Prostate gland (tissue), 2 donors: Measurements from ENCODE around the gene IL2RA. TPM values are rescaled to one million over a fixed set of nuclear protein-coding genes. Genes with fewer than 3 reads are reported as not detected.
A peak's percentile ranks its signal among the peaks of the same experiment; 100 is the strongest.

Experiments
- DNase-seq: peaks from one replicate; pipeline ENCODE4 v3.0.0-alpha.2; 2019; ENCODE audit warnings: low spot score
- H3K27ac ChIP-seq, 2 donors: fragments of 200-600 bp; sonication (generic); 2 replicates each; pipeline ENCODE4 v1.5.1; 2017 to 2019
- H3K27me3 ChIP-seq: fragments of 200-600 bp; sonication (generic); replicated peaks from 2 replicates; pipeline ENCODE4 v1.5.1; 2019; ENCODE audit not compliant: insufficient read depth
- H3K36me3 ChIP-seq, 2 donors: fragments of 200-600 bp; sonication (generic); 1 replicate in 1 of 2; 2 replicates in 1 of 2; pipeline versions ENCODE4 v1.5.1 to v1.8.1; 2017 to 2019
- H3K4me1 ChIP-seq: fragments of 200-600 bp; sonication (generic); replicated peaks from 2 replicates; pipeline ENCODE4 v1.5.1; 2019
- H3K4me3 ChIP-seq, 2 donors: fragments of 200-600 bp; sonication (generic); 2 replicates each; pipeline ENCODE4 v1.5.1; 2017 to 2019
- H3K9me3 ChIP-seq: fragments of 200-600 bp; sonication (generic); 2 replicates; pipeline ENCODE4 v1.5.1; 2017
- CTCF ChIP-seq, 4 experiments: fragments of 200-600 bp in 2 of 4; fragments of 450-650 bp in 2 of 4; sonication (generic) in 2 of 4; IDR thresholded peaks; 1 replicate in 3 of 4; 2 replicates in 1 of 4; pipeline ENCODE4 v1.5.1; 2016 to 2019; ENCODE audit warnings: antibody characterized with exemption in 4 of 4, mild to moderate bottlenecking in 2 of 4, moderate library complexity in 2 of 4
- POLR2A ChIP-seq: fragments of 450-650 bp; IDR thresholded peaks from one replicate; pipeline ENCODE4 v1.6.1; 2016; ENCODE audit warnings: antibody characterized with exemption, mild to moderate bottlenecking
- POLR2AphosphoS5 ChIP-seq: sonication (generic); formaldehyde crosslinking; IDR thresholded peaks from one replicate; pipeline ENCODE4 v1.6.1; 2017; ENCODE audit warnings: antibody characterized with exemption
- WGBS: methylation state at CpG from one replicate; pipeline ENCODE4 v1.1.5; 2018; 5-methylcytosine and 5-hydroxymethylcytosine counted together
- intact Hi-C: fragments of 100-400 bp; cut with DNase I; formaldehyde crosslinking; loops from one replicate; pipeline ENCODE4 v1.14.2; 2022
- total RNA-seq, 2 donors: library from RNA; depleted of rRNA; stranded (reverse); fragments of >200 nt; gene quantifications; one replicate each; pipeline ENCODE4 v1.1.0, GENCODE V29; 2016

IL2RA gene
- total RNA-seq, 2 donors from 2014 or later = 1.9 TPM; not detected in 1

GRCh38 chr10:5973069-5973468 is 89.1 kb downstream of the IL2RA start:
- H3K36me3 ChIP-seq = no peaks in the 10 kb centered on the region
- H3K27me3 ChIP-seq = no peaks in the 10 kb centered on the region
- H3K4me1 ChIP-seq = no peaks in the 10 kb centered on the region
- TF ChIP-seq CTCF (IDR thresholded peaks at IDR 0.05) = no peak
- no peak for TF ChIP-seq POLR2A
- no peak for TF ChIP-seq POLR2AphosphoS5
- intact Hi-C loops = no loop called here
- H3K27ac ChIP-seq = no peak overlapping the region
- no peaks in the 10 kb centered on the region for H3K9me3 ChIP-seq
- H3K4me3 ChIP-seq = no peak overlapping the region
- DNase-seq = no peak
- WGBS = 98% methylated on average over 4 of the region's 4 CpGs

GRCh38 chr10:5971886-5972285 is 90.3 kb downstream of the IL2RA start:
- 70% methylated on average over 4 of the region's 4 CpGs for WGBS
- intact Hi-C loops = no loop called here
- TF ChIP-seq POLR2A = no peak
- no peak for TF ChIP-seq CTCF (IDR thresholded peaks at IDR 0.05)
- no peaks in the 10 kb centered on the region for H3K27me3 ChIP-seq
- no peaks in the 10 kb centered on the region for H3K4me1 ChIP-seq
- H3K4me3 ChIP-seq = no peak overlapping the region
- no peaks in the 10 kb centered on the region for H3K9me3 ChIP-seq
- no peaks in the 10 kb centered on the region for H3K36me3 ChIP-seq
- H3K27ac ChIP-seq = peak overlapping the region in 1 of 2 donors; percentile 32
- no peak for DNase-seq

- Histone ChIP-seq H3K4me1 (no peaks in the 10 kb centered on the region), H3K4me3 (no peak overlapping the region), H3K27me3 (no peaks in the 10 kb centered on the region), H3K9me3 (no peaks in the 10 kb centered on the region), H3K36me3 (no peaks in the 10 kb centered on the region), H3K27ac (peak overlapping the region; percentile 32 to 58)
- no peak for DNase-seq
- TF ChIP-seq POLR2AphosphoS5 (peak; percentile 50), POLR2A (no peak), CTCF (IDR thresholded peaks at IDR 0.05) (no peak)
- WGBS = 66% methylated on average over 8 of the region's 8 CpGs
- intact Hi-C loops = no loop called here
These were observed 90.8 kb downstream of the IL2RA start for GRCh38 chr10:5971315-5971832.

GRCh38 chr10:5970527-5970926 is 91.6 kb downstream of the IL2RA start:
- H3K4me3 ChIP-seq = no peak overlapping the region
- H3K4me1 ChIP-seq = no peaks in the 10 kb centered on the region
- H3K27me3 ChIP-seq = no peaks in the 10 kb centered on the region
- WGBS = 90% methylated on average over 3 of the region's 3 CpGs
- intact Hi-C loops = no loop called here
- TF ChIP-seq CTCF (IDR thresholded peaks at IDR 0.05) = no peak
- no peak for TF ChIP-seq POLR2AphosphoS5
- no peak for TF ChIP-seq POLR2A
- no peak overlapping the region for H3K27ac ChIP-seq
- DNase-seq = no peak
- no peaks in the 10 kb centered on the region for H3K9me3 ChIP-seq
- H3K36me3 ChIP-seq = no peaks in the 10 kb centered on the region

- 92% methylated on average over 2 of the region's 2 CpGs for WGBS
- TF ChIP-seq POLR2A = no peak
- TF ChIP-seq CTCF (IDR thresholded peaks at IDR 0.05) = no peak
- no peak for TF ChIP-seq POLR2AphosphoS5
- Histone ChIP-seq H3K4me3 (no peak overlapping the region), H3K27me3 (no peaks in the 10 kb centered on the region), H3K36me3 (no peaks in the 10 kb centered on the region), H3K9me3 (no peaks in the 10 kb centered on the region), H3K4me1 (no peaks in the 10 kb centered on the region), H3K27ac (no peak overlapping the region)
- intact Hi-C loops = no loop called here
- DNase-seq = no peak
These were observed 92.1 kb downstream of the IL2RA start for GRCh38 chr10:5970066-5970465.
